GM10847 (cell line): ENCODE results near the gene ACTN1.

Experiments used
- POLR2A ChIP-seq: IDR thresholded peaks from 2 replicates; pipeline ENCODE4 v1.6.1; 2011; ENCODE audit not compliant: insufficient read length; ENCODE audit errors: extremely low read depth

The ACTN1 gene

GRCh38 chr14:68938271-68939150 lies 40.6 kb downstream of the ACTN1 start:
- no peak for TF ChIP-seq POLR2A

- TF ChIP-seq POLR2A = no peak
Observed at GRCh38 chr14:68937471-68938270, 41.4 kb downstream of the ACTN1 start.

DNA sequence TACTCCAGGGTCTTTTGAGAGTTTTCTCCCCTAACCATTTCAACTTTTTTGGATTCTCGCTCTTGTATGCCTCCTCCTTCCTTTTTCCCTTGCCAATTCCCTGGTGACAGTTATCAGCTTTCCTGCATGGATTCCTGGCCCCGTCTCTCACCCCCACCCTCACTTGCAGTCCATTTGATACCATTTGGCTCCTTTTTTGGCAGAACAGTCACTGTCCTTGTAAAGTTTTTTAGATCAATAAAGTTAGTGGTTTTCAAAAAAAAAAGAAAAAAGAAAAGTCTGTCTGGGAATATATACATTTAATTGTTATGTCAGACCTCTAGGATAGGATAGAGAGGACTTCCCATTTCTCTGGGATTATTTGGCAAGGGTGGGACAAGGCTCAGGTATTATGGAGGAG lies 42.1 kb downstream of the ACTN1 start:
- no peak for TF ChIP-seq POLR2A

GRCh38 chr14:68936476-68936875 lies 42.6 kb downstream of the ACTN1 start:
- TF ChIP-seq POLR2A = no peak

DNA sequence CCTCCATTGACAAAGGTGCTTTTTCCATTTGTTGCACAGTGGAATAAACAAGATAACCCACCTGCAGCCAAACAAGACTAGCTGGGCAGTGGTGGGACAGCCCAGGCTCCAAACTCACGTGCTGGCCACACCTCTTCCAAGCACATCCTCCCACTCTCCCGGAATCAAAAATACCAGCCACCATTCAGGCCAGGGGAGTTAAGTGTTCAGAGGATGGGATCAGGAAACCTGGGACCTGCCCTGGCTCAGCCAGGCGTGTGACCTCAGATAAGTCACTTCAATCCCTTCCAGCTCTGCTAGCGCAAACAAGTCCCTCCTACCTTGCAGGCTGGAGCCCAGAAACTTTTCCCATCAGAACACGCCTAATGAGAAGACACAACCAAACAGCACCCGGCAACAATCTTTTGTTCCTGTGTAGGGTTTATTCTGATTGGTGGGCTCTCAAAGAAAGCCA lies 43.3 kb downstream of the ACTN1 start:
- TF ChIP-seq POLR2A = no peak

DNA sequence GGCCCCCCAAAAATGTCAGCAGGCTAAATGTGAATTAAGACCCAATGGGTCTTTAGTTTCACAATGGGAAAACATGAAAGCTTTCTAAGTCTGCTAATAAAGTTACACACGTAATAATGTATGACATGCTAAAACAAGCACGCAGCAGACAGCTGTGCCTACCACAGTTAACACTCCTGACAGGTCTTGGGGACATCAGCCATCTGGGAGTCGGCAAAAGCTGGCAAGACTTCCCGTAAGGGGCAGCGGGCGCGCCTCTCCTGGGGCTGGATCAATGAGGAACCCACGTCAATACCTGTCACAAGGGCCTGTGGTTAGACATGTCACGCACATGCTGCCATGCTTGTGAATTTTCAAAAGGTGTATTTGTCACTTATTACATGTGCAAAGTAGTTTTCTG lies 45.0 kb downstream of the ACTN1 start:
- TF ChIP-seq POLR2A = no peak

GRCh38 chr14:68932686-68933085 lies 46.4 kb downstream of the ACTN1 start:
- TF ChIP-seq POLR2A = no peak

- no peak for TF ChIP-seq POLR2A
Observed at GRCh38 chr14:68932231-68932630, 46.9 kb downstream of the ACTN1 start.

- TF ChIP-seq POLR2A = no peak
Observed at GRCh38 chr14:68931474-68932051, 47.5 kb downstream of the ACTN1 start.

- TF ChIP-seq POLR2A = no peak
Observed at GRCh38 chr14:68931063-68931462, 48.0 kb downstream of the ACTN1 start.

DNA sequence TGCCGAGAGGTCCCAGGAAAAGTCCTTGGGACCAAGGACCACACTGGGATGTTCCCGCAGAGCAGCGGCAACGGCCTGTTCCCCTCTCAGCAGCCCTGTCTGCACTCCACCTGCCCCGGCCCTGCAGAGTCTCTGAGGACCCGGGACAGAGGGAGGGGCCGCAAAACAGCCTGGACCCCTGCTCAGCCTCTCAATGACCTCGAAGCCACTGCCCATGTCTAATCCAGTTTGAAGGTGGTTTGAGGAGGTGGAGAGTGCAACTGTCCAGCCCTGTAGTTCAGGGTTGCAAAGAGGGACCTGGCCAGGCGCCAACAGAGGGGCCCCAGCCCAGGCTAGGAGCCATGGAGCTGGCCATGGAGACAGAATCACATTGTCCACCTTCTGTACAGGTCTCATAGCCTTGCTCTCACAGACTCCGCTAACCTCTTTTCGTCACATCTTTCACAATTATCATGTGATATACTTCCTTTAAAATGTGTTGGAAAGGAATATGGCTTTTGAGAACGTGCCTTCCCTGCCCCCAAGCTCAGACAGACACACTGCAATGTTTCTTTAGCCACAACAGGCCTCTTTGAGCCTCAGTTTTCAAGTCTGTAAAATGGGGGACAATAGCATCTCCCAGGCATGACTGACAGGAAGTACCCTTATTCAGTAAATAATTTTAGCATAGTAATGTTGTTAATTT lies 49.3 kb downstream of the ACTN1 start:
- no peak for TF ChIP-seq POLR2A

GRCh38 chr14:68928770-68929550 lies 50.1 kb downstream of the ACTN1 start:
- TF ChIP-seq POLR2A = no peak

DNA sequence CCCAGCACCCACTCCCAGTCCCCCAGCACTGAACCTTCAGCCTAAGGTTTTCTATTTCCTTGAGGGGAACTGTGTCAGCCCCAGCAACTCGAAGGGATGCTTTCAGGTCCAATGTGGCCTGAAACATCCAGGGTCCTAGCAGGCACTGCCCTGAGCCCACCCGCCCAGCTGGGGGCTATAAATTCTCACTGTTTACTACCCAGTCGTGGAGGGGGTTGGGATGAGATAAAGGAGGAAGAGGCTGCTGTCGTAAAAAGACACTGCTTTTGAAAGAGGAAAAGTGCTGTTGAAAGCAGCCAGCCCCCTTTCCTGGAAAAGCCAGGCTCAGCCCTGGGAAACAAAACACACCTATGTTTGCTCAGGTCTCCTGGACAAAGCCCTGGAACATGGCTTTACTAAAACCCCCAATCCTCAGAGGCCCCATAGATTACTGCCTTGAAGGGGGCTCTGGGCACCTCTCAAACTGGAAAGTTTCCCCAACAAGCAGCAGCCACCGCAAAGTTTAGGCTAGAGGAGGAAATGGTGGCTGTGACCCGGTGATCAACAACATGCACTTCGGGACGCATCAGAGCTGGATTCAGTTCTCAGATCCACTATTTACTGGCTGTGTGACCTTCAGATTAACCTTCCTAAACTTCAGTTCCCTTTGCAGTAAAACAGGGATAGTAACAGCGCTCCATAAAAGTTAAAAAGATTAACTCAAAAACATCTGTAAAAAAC lies 51.0 kb downstream of the ACTN1 start:
- TF ChIP-seq POLR2A = no peak

DNA sequence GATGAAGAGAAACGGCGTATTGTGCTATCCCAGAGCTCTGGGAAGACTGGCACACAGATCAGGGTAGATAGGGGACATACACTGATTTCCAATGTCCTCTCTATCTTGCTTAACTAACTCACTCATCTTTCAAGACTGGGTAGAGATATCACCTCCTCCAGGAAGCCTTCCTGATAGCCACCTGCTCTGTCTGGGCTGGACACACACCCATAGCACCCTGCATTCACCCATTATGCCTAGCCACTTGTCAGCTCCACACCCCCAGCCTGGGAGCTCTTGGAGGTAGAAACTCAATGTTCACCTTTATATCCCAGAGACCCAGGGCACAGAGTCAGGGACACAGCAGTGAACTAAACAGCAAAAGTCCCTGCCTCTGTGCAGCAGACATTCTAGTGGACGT lies 52.0 kb downstream of the ACTN1 start:
- TF ChIP-seq POLR2A = no peak

DNA sequence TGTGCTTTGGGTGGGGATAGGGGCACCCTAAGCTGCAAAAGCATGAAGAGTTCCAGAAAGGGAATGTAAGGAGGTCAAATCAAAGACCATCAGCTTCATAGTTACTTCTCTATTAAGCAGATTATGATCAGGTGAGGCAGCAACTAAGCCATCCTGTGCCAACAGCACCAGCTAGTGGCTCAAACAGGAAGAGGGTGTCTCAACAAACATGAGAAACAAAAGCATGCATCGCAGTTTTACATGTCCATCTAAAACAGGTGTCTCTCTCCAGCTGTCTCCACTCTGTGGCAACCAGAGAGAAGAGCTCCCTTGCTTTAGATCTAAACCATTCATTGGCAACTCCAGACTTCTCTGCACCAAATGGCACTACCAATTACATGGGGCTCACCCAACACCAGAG lies 52.9 kb downstream of the ACTN1 start:
- no peak for TF ChIP-seq POLR2A
